WTC11 (cell line): ENCODE data around the gene COX7A2. TPM values are rescaled to one million over a fixed set of nuclear protein-coding genes. Genes with fewer than 3 reads are reported as not detected.

Experiments
- ATAC-seq: fragments of 200-7000 bp; cut with Tn5 transposase; 2 replicates; pipeline ENCODE4 v1.10.0; 2021; ENCODE audit warnings: mild to moderate bottlenecking, moderate library complexity
- CTCF ChIA-PET: fragments of 300-600 bp; sonication (Branson Sonifier 250); formaldehyde crosslinking; loops from one replicate; lab custom pipeline; 2021; ENCODE audit warnings: antibody characterized with exemption; lab: Charles Lee
- POLR2A ChIA-PET: fragments of 350-600 bp; sonication (Branson Sonifier 250); formaldehyde crosslinking; loops from one replicate; lab custom pipeline; 2021; ENCODE audit warnings: antibody characterized with exemption; lab: Charles Lee
- DNase-seq: peaks from one replicate; pipeline ENCODE4 v3.0.0; 2021; ENCODE audit warnings: low spot score
- H3K27ac Mint-ChIP-seq: 2 replicates; pipeline ENCODE4 v1.8.0; 2021; ENCODE audit warnings: mixed read lengths
- H3K27me3 Mint-ChIP-seq: 2 replicates; pipeline ENCODE4 v1.8.0; 2021; ENCODE audit warnings: low read depth, mild to moderate bottlenecking, moderate library complexity, mixed read lengths
- H3K36me3 Mint-ChIP-seq: 2 replicates; pipeline ENCODE4 v1.8.0; 2021; ENCODE audit warnings: mixed read lengths
- H3K4me1 Mint-ChIP-seq: 2 replicates; pipeline ENCODE4 v1.8.0; 2022; ENCODE audit warnings: mixed read lengths
- H3K4me3 Mint-ChIP-seq: 2 replicates; pipeline ENCODE4 v1.8.0; 2021; ENCODE audit warnings: mild to moderate bottlenecking, moderate library complexity, mixed read lengths
- H3K9me3 Mint-ChIP-seq: 2 replicates; pipeline ENCODE4 v1.8.0; 2021; ENCODE audit warnings: mixed read lengths
- CBFB ChIP-seq: sonication (generic); formaldehyde crosslinking; IDR thresholded peaks from 2 replicates; pipeline ENCODE4 v1.8.1; 2022; ENCODE audit warnings: mild to moderate bottlenecking, low read depth, missing genetic modification reagents
- CREB1 ChIP-seq: sonication (generic); formaldehyde crosslinking; IDR thresholded peaks from 2 replicates; pipeline ENCODE4 v1.8.0; 2023; ENCODE audit warnings: mild to moderate bottlenecking, missing genetic modification reagents
- CTCF ChIP-seq: fragments of 200-600 bp; IDR thresholded peaks from 2 replicates; pipeline ENCODE4 v1.8.0; 2022; ENCODE audit warnings: antibody characterized with exemption
- E2F4 ChIP-seq: sonication (generic); formaldehyde crosslinking; IDR thresholded peaks from 2 replicates; pipeline ENCODE4 v1.8.1; 2022; ENCODE audit warnings: low read depth, mild to moderate bottlenecking, moderate library complexity, missing genetic modification reagents, borderline replicate concordance
- ETV6 ChIP-seq: sonication (generic); formaldehyde crosslinking; IDR thresholded peaks from 2 replicates; pipeline ENCODE4 v1.8.1; 2022; ENCODE audit warnings: mild to moderate bottlenecking, missing genetic modification reagents
- FOXJ3 ChIP-seq: sonication (generic); formaldehyde crosslinking; IDR thresholded peaks from 2 replicates; pipeline ENCODE4 v1.9.0; 2021; ENCODE audit warnings: missing genetic modification reagents, mild to moderate bottlenecking, borderline replicate concordance
- FOXK1 ChIP-seq: sonication (generic); formaldehyde crosslinking; IDR thresholded peaks from 2 replicates; pipeline ENCODE4 v1.8.0; 2022; ENCODE audit warnings: mild to moderate bottlenecking, moderate library complexity, missing genetic modification reagents
- GABPB1 ChIP-seq: sonication (generic); formaldehyde crosslinking; IDR thresholded peaks from 2 replicates; pipeline ENCODE4 v1.8.1; 2023; ENCODE audit warnings: mild to moderate bottlenecking, missing genetic modification reagents
- GRHL2 ChIP-seq: fragments of 250-450 bp; sonication (Bioruptor Pico); IDR thresholded peaks from 2 replicates; pipeline ENCODE4 v1.8.0; 2022; ENCODE audit warnings: mild to moderate bottlenecking, moderate library complexity; ENCODE audit not compliant: insufficient replicate concordance, severe bottlenecking
- HMGA2 ChIP-seq: fragments of 250-450 bp; sonication (Bioruptor Pico); IDR thresholded peaks from 2 replicates; pipeline ENCODE4 v1.4.0; 2021; ENCODE audit warnings: mild to moderate bottlenecking, moderate library complexity
- IRF2 ChIP-seq: sonication (generic); formaldehyde crosslinking; IDR thresholded peaks from 2 replicates; pipeline ENCODE4 v1.8.0; 2022; ENCODE audit warnings: low read depth, missing genetic modification reagents, borderline replicate concordance
- MAX ChIP-seq: sonication (generic); formaldehyde crosslinking; IDR thresholded peaks from 2 replicates; pipeline ENCODE4 v1.8.0; 2022; ENCODE audit warnings: mild to moderate bottlenecking, missing genetic modification reagents
- NFATC4 ChIP-seq: fragments of 250-450 bp; sonication (Bioruptor Pico); IDR thresholded peaks from 2 replicates; pipeline ENCODE4 v1.9.0; 2021; ENCODE audit warnings: mild to moderate bottlenecking
- NFYB ChIP-seq: sonication (generic); formaldehyde crosslinking; conservative IDR thresholded peaks from 2 replicates; pipeline ENCODE4 v1.8.0; 2022; ENCODE audit warnings: low read depth, missing genetic modification reagents
- NR2C2 ChIP-seq: sonication (generic); formaldehyde crosslinking; IDR thresholded peaks from 2 replicates; pipeline ENCODE4 v1.8.0; 2022; ENCODE audit warnings: mild to moderate bottlenecking, missing genetic modification reagents
- OVOL2 ChIP-seq: fragments of 250-450 bp; sonication (Bioruptor Pico); IDR thresholded peaks from 2 replicates; pipeline ENCODE4 v1.9.0; 2021; ENCODE audit warnings: mild to moderate bottlenecking, borderline replicate concordance
- SMAD3 ChIP-seq: sonication (generic); formaldehyde crosslinking; IDR thresholded peaks from 2 replicates; pipeline ENCODE4 v1.8.0; 2022; ENCODE audit warnings: missing genetic modification reagents, mild to moderate bottlenecking, borderline replicate concordance
- STAT6 ChIP-seq: sonication (generic); formaldehyde crosslinking; conservative IDR thresholded peaks from 2 replicates; pipeline ENCODE4 v1.8.1; 2023; ENCODE audit warnings: mild to moderate bottlenecking, low read depth, missing genetic modification reagents, moderate library complexity
- TP53 ChIP-seq: sonication (generic); formaldehyde crosslinking; IDR thresholded peaks from 2 replicates; pipeline ENCODE4 v1.8.1; 2023; ENCODE audit warnings: mild to moderate bottlenecking, missing genetic modification reagents
- USF1 ChIP-seq: sonication (generic); formaldehyde crosslinking; IDR thresholded peaks from 2 replicates; pipeline ENCODE4 v1.8.0; 2022; ENCODE audit warnings: mild to moderate bottlenecking, missing genetic modification reagents
- ZBTB43 ChIP-seq: sonication (generic); formaldehyde crosslinking; IDR thresholded peaks from 2 replicates; pipeline ENCODE4 v1.8.1; 2023; ENCODE audit warnings: mild to moderate bottlenecking, missing genetic modification reagents
- ZNF232 ChIP-seq: sonication (generic); formaldehyde crosslinking; IDR thresholded peaks from 2 replicates; pipeline ENCODE4 v1.8.0; 2022; ENCODE audit warnings: mild to moderate bottlenecking, missing genetic modification reagents
- ZNF425 ChIP-seq: fragments of 250-450 bp; sonication (Bioruptor Pico); conservative IDR thresholded peaks from 2 replicates; pipeline ENCODE4 v1.9.0; 2021; ENCODE audit warnings: mild to moderate bottlenecking
- ZNF671 ChIP-seq: fragments of 250-450 bp; sonication (Bioruptor Pico); IDR thresholded peaks from 2 replicates; pipeline ENCODE4 v1.8.0; 2021; ENCODE audit warnings: mild to moderate bottlenecking
- total RNA-seq: library from RNA; stranded (reverse); gene quantifications from 3 replicates; pipeline ENCODE4 v1.2.3, GENCODE V29; 2021

COX7A2 gene
- total RNA-seq, 1 experiment from 2014 or later: 472 TPM

- TF ChIP-seq NFYB (CRISPR knock-in tag) (0 out of 2 replicates have a peak, but pooled peaks have one; percentile 20), ETV6 (CRISPR knock-in tag) (peak; percentile 77), CTCF (no peak), STAT6 (CRISPR knock-in tag) (no peak), TP53 (no peak), FOXJ3 (CRISPR knock-in tag) (no peak), ZNF232 (peak; percentile 73), NR2C2 (CRISPR knock-in tag) (no peak), ZNF425 (CRISPR knock-in tag) (no peak), GRHL2 (CRISPR knock-in tag) (no peak), ZBTB43 (CRISPR knock-in tag) (no peak), OVOL2 (CRISPR knock-in tag) (no peak), IRF2 (CRISPR knock-in tag) (no peak)
Measured at GRCh38 chr6:75243333-75244062, at the start of gene COX7A2 (continued).

- Mint-ChIP-seq H3K4me3 (no peak overlapping the region), H3K27ac (no peak overlapping the region), H3K9me3 (no peaks in the 10 kb centered on the region), H3K36me3 (no peaks in the 10 kb centered on the region), H3K27me3 (no peaks in the 10 kb centered on the region), H3K4me1 (peaks cover 16% of the 10 kb centered on the region)
- DNase-seq (no peak), ATAC-seq (no peak)
- ChIA-PET CTCF (no interaction called here), POLR2A (no interaction called here)
- no peak for TF ChIP-seq HMGA2 (CRISPR knock-in tag)
Measured at GRCh38 chr6:75292555-75292954, 49.0 kb upstream of the COX7A2 start.

- no peak overlapping the region for H3K4me3 Mint-ChIP-seq
- TF ChIP-seq E2F4 (no peak), NFATC4 (CRISPR knock-in tag) (no peak), FOXK1 (no peak), CBFB (CRISPR knock-in tag) (no peak), USF1 (CRISPR knock-in tag) (no peak), IRF2 (CRISPR knock-in tag) (no peak), ZNF232 (no peak), TP53 (no peak), ZNF671 (no peak), CREB1 (CRISPR knock-in tag) (no peak), MAX (CRISPR knock-in tag) (no peak), GABPB1 (no peak), ETV6 (CRISPR knock-in tag) (no peak), SMAD3 (no peak)
Measured at GRCh38 chr6:75291744-75292143, 48.1 kb upstream of the COX7A2 start.

More at GRCh38 chr6:75291744-75292143, 48.1 kb upstream of the COX7A2 start:
- Mint-ChIP-seq H3K9me3 (no peaks in the 10 kb centered on the region), H3K27ac (no peak overlapping the region), H3K27me3 (no peaks in the 10 kb centered on the region), H3K4me1 (peaks cover 19% of the 10 kb centered on the region), H3K36me3 (no peaks in the 10 kb centered on the region)
- ChIA-PET CTCF (no interaction called here), POLR2A (no interaction called here)
- DNase-seq: no peak
- ATAC-seq: no peak
